Common myeloid progenitor, CD34-positive (primary cell): Measurements from ENCODE around the gene GSTA2.

Experiments used
- CTCF ChIA-PET: fragments of 350-600 bp; sonication (Branson Sonifier 250); formaldehyde crosslinking; loops from one replicate; lab custom pipeline; 2021; ENCODE audit warnings: antibody characterized with exemption; lab: Charles Lee
- POLR2A ChIA-PET: fragments of 350-600 bp; sonication (Branson Sonifier 250); formaldehyde crosslinking; loops from one replicate; lab custom pipeline; 2021; ENCODE audit warnings: antibody characterized with exemption; lab: Charles Lee
- DNase-seq, 3 donors: peaks; one replicate each; pipeline versions ENCODE4 v3.0.0 to v3.0.0-alpha.2; 2013
- H3K27ac ChIP-seq, 2 experiments: 1 replicate in 1 of 2; 2 replicates in 1 of 2; pipeline ENCODE4 v1.7.0; 2013; ENCODE audit warnings: inconsistent platforms in 2 of 2, low read length in 2 of 2, mild to moderate bottlenecking in 2 of 2, low read depth in 1 of 2, moderate library complexity in 1 of 2; ENCODE audit not compliant: severe bottlenecking in 2 of 2, insufficient read depth in 1 of 2, poor library complexity in 1 of 2
- H3K27me3 ChIP-seq, 5 experiments: replicated peaks in 2 of 5; 1 replicate in 3 of 5; 2 replicates in 2 of 5; pipeline versions ENCODE4 v1.6.1 to v1.7.0; 2013; ENCODE audit warnings: low read length in 4 of 5, mild to moderate bottlenecking in 2 of 5, moderate library complexity in 2 of 5, inconsistent platforms in 1 of 5; ENCODE audit not compliant: insufficient read depth in 5 of 5, control insufficient read depth in 4 of 5
- H3K36me3 ChIP-seq, 4 experiments: 1 replicate in 2 of 4; 2 replicates in 2 of 4; pipeline versions ENCODE4 v1.6.1 to v1.7.0; 2013; ENCODE audit warnings: low read length in 3 of 4, control low read depth in 1 of 4, mild to moderate bottlenecking in 1 of 4; ENCODE audit not compliant: control insufficient read depth in 4 of 4, insufficient read depth in 4 of 4
- H3K4me1 ChIP-seq, 4 experiments: 1 replicate in 3 of 4; 2 replicates in 1 of 4; pipeline versions ENCODE4 v1.6.1 to v1.7.1; 2013; ENCODE audit warnings: low read length in 3 of 4, mild to moderate bottlenecking in 3 of 4, control low read depth in 1 of 4, inconsistent platforms in 1 of 4, moderate library complexity in 1 of 4; ENCODE audit not compliant: control insufficient read depth in 4 of 4, insufficient read depth in 4 of 4; ENCODE audit errors: control extremely low read depth in 1 of 4
- H3K4me3 ChIP-seq, 7 experiments: 1 replicate in 4 of 7; 2 replicates in 3 of 7; pipeline versions ENCODE4 v1.5.1 to v1.7.0; 2013; ENCODE audit warnings: mild to moderate bottlenecking in 7 of 7, low read length in 6 of 7, moderate library complexity in 6 of 7, inconsistent platforms in 2 of 7, low read depth in 2 of 7, control low read depth in 1 of 7; ENCODE audit not compliant: insufficient read depth in 4 of 7, control insufficient read depth in 1 of 7; ENCODE audit errors: extremely low read depth in 1 of 7
- H3K9me3 ChIP-seq, 5 experiments: 1 replicate in 4 of 5; 2 replicates in 1 of 5; pipeline versions ENCODE4 v1.6.1 to v1.7.1; 2013; ENCODE audit warnings: low read length in 4 of 5, mild to moderate bottlenecking in 2 of 5, inconsistent platforms in 1 of 5, low read depth in 1 of 5, moderate library complexity in 1 of 5; ENCODE audit not compliant: control insufficient read depth in 4 of 5, insufficient read depth in 2 of 5; ENCODE audit errors: control extremely low read depth in 1 of 5
- WGBS: methylation state at CpG from one replicate; pipeline ENCODE4 v1.1.5; 2013; ENCODE audit not compliant: insufficient coverage; 5-methylcytosine and 5-hydroxymethylcytosine counted together

Gene GSTA2

DNA sequence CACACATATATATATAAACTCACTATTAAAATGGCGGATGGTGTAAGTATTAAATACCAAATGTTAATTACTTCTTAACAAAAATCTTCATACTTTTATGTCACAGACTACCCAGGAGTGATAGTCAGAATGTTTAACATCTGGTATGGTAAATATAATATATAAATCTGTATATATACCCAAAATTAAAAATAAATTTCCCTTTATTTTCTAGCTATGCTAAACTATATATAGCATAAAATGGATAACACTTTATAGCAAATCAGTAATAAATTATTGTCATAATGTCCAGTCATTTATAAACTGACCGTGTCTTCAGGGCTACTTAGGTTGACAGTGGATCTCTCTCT is 37.1 kb downstream of the GSTA2 start:
- Histone ChIP-seq H3K27ac (no peak overlapping the region), H3K36me3 (no peaks in the 10 kb centered on the region), H3K9me3 (no peaks in the 10 kb centered on the region), H3K4me1 (no peaks in the 10 kb centered on the region), H3K27me3 (no peaks in the 10 kb centered on the region), H3K4me3 (no peak overlapping the region)
- DNase-seq: no peak
- ChIA-PET POLR2A (no interaction called here), CTCF (interaction anchor here (0.7 to 1.7 kb wide), 3 partner anchors 13 to 322 kb away, joined by 3 to 5 read pairs (median 3); no protein-coding TSS in a partner anchor)
- 100% methylated on average over 1 of the region's 2 CpGs for WGBS

DNA sequence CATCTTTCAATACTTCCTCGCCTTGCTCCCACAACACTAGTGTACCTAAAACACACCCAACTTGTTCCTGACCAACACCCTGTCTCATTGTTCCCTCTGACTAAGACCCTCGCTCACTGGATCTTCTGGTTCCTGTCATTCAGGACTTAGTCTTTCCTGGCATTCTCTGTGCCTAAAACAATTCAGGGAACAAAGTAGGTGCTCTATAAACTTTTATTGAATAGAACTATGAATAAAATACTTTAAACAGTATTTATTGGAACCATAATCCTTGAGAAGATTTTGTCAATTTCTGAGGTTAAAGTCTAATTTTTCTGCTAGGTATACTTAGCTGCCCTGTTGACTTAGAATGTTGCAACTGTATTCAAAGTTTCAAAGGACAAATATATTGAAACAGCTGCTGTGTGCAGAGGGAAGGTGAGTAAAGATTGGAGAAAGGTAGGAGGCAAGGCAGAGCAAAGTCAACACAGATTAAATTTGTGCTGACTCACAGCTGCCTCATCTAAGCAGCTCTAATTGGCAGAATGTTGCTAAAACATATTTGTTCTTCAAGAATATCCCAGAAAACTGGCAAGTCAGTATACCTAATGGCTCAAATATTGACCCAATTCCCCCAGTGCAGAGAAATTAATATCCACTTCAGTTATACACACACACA is 37.6 kb downstream of the GSTA2 start:
- Histone ChIP-seq H3K27me3 (no peaks in the 10 kb centered on the region), H3K4me1 (no peaks in the 10 kb centered on the region), H3K9me3 (no peaks in the 10 kb centered on the region), H3K36me3 (no peaks in the 10 kb centered on the region), H3K4me3 (no peak overlapping the region), H3K27ac (no peak overlapping the region)
- POLR2A ChIA-PET: no interaction called here
- peak in 2 of 3 donors; percentile 1 to 6 for DNase-seq
- CTCF ChIA-PET: interaction anchor here (0.7 to 1.7 kb wide), 4 partner anchors 13 to 759 kb away, joined by 3 to 5 read pairs (median 3); no protein-coding TSS in a partner anchor
- WGBS: 100% methylated on average over 1 of the region's 2 CpGs

DNA sequence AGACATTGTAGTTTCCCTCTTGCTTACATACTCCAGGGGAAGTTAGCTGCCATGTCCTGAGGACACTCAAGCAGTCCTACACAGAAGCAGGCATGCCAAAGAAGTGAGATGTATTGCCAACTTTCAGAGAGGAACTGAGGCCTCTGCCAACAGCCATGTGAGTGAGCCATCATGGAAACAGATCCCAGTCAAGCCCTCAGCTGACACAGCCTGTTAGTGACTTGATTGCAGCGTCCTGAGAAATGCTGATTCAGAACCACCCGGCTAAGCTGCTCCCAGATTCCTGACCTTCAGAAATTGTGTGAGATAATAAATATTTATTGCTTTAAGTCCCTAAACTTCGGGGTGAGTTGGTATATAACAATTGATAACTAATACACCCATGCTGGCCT is 38.1 kb downstream of the GSTA2 start:
- no peaks in the 10 kb centered on the region for H3K36me3 ChIP-seq
- no peak for DNase-seq

DNA sequence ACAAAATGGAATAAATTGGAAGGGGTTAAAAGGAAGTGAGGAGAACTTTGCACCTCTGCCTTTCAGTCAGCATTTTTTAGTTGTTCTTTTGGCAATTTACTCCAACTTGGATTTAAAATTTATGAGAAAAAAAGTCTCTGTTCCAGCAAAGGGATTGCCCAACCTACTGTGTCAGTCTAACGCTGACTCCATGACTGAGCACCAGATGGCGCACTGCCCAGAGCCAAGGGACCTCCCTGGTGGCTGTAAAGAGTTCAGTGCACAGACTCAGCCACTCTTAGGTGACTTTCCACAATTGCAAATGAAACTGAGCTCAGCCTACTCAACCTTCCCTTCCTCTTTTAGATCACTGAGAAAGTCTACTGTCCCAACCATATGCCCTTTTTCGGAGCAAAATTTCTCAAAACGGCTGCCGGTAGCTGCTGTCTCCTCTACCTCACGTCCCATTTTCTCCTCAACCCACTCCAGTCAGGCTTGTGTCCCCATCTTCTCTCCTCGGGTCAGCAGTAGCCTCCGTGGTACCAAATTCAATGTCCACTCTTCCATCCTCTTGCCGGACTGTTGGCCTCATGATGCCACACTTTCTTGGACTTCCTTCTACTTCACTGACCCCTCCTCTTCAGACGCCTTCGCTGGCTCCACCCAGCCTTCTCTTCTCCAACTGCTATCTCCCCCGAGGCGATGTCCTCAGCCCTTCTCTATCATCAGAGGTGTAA is 38.7 kb downstream of the GSTA2 start:
- Histone ChIP-seq H3K27ac (no peak overlapping the region), H3K4me3 (no peak overlapping the region), H3K36me3 (no peaks in the 10 kb centered on the region), H3K4me1 (no peaks in the 10 kb centered on the region), H3K9me3 (no peaks in the 10 kb centered on the region), H3K27me3 (no peaks in the 10 kb centered on the region)
- 79% methylated on average over 13 of the region's 13 CpGs for WGBS
- ChIA-PET POLR2A (no interaction called here), CTCF (interaction anchor here (1.0 to 1.7 kb wide), 6 partner anchors 9 to 760 kb away, joined by 3 to 5 read pairs (median 4); no protein-coding TSS in a partner anchor)
- peak; percentile 40 to 73 (median 71) for DNase-seq

More for the DNA sequence above, 38.1 kb downstream of the GSTA2 start:
- Histone ChIP-seq H3K4me1 (no peaks in the 10 kb centered on the region), H3K27me3 (no peaks in the 10 kb centered on the region), H3K4me3 (no peak overlapping the region), H3K9me3 (no peaks in the 10 kb centered on the region), H3K27ac (no peak overlapping the region)
- ChIA-PET POLR2A (no interaction called here), CTCF (interaction anchor here (1.2 to 1.7 kb wide), 5 partner anchors 12 to 759 kb away, joined by 3 to 5 read pairs (median 3); no protein-coding TSS in a partner anchor)
- no CpG with 5 or more reads among the region's 3 CpGs for WGBS

DNA sequence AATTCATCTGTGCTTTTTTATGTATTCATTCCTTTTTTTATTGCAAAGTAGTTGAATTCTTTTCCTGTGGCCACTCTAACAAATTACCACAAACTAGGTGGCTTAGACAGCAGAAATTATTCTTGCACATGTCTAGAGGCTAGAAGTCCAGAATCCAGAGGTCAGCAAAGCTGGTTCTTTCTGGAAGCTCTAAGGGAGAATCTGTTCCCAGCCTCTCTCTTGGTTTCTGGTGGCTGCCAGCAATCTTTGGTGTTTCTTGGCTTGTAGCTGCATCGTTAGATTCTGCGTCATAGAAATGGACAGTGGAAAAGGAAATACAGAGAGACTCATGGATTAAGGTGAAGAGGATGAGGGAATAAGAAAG is 39.3 kb downstream of the GSTA2 start:
- no peaks in the 10 kb centered on the region for H3K36me3 ChIP-seq
- H3K9me3 ChIP-seq: no peaks in the 10 kb centered on the region
- no peak overlapping the region for H3K4me3 ChIP-seq
- CTCF ChIA-PET: interaction anchor here (1.0 to 1.5 kb wide), 6 partner anchors 9 to 760 kb away, joined by 3 to 4 read pairs (median 3); no protein-coding TSS in a partner anchor
- no peaks in the 10 kb centered on the region for H3K4me1 ChIP-seq
- POLR2A ChIA-PET: no interaction called here
- H3K27ac ChIP-seq: no peak overlapping the region
- DNase-seq: no peak
- no peaks in the 10 kb centered on the region for H3K27me3 ChIP-seq
- 94% methylated on average over 2 of the region's 2 CpGs for WGBS

DNA sequence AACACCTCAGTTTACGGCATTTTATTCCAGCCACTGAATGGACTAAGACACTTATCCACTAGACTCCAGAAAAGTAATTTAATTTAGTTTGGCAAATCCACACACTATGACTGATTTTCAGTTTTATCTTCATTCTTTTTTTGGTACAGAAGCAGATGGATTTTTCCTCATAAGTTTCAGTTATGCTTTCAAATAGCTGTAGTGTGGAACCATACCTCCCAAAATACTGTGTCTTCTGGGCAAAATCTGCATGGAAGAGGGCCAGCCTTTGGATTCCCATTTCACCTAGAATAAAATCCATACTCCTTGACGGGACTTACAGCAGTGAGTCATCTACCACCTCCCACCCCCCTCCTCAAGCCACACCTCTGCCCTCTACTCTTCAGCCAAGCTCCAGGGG is 43.0 kb downstream of the GSTA2 start:
- ChIA-PET POLR2A (no interaction called here), CTCF (no interaction called here)
- no peak overlapping the region for H3K27ac ChIP-seq
- H3K4me1 ChIP-seq: no peaks in the 10 kb centered on the region
- H3K36me3 ChIP-seq: no peaks in the 10 kb centered on the region
- H3K27me3 ChIP-seq: no peaks in the 10 kb centered on the region
- no peak for DNase-seq
- H3K4me3 ChIP-seq: no peak overlapping the region
- H3K9me3 ChIP-seq: no peaks in the 10 kb centered on the region
- WGBS: 100% methylated on average over 1 of the region's 2 CpGs

DNA sequence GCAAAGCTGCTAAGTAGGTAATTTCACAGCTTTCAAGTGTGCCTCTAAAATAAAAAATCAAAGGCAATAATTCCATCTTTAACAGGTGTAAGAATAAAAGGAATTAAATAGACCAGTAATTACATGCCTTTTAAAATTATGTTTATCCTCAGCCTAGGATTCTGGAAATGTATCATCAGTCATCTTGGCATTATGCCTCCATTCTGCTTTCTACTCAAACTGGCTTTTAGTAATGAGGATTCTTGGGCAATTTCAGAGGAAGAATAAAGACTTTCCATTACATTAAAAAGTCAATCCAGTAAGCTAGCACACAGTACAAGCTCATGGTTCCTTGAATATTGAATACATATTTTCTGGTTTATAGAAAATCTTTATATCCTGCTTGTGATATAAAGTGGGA is 44.7 kb downstream of the GSTA2 start:
- DNase-seq: no peak
- Histone ChIP-seq H3K36me3 (no peaks in the 10 kb centered on the region), H3K4me3 (no peak overlapping the region), H3K4me1 (no peaks in the 10 kb centered on the region), H3K27me3 (no peaks in the 10 kb centered on the region), H3K9me3 (no peaks in the 10 kb centered on the region), H3K27ac (no peak overlapping the region)
- POLR2A ChIA-PET: no interaction called here
- CTCF ChIA-PET: interaction anchor here (1.4 kb wide), 1 partner anchor 66 kb away, joined by 4 read pairs; no protein-coding TSS in a partner anchor
